Stimulated activated CD4-positive, alpha-beta T cell treated with anti-CD3 and anti-CD28 coated beads, TNF-alpha, amount 100 ng/mL, for 1 hour (primary cell): ENCODE data around the gene AGO1.
"Not testable (repeated sequence)": the region's sequence is repeated elsewhere in the genome, so short reads cannot be mapped to it uniquely, and the experiment has no call there.

Source experiments
- DNase-seq, 3 donors: peaks; one replicate each; pipeline ENCODE4 v3.0.0-alpha.2; 2020; ENCODE audit warnings: low read depth in 3 of 3, low spot score in 1 of 3

Gene AGO1

GRCh38 chr1:35914717-35915116 is 31.7 kb downstream of the AGO1 start:
- no peak for DNase-seq

- DNase-seq: no peak
These were observed 32.7 kb downstream of the AGO1 start for GRCh38 chr1:35915693-35916092.

GRCh38 chr1:35923791-35924221 is 40.8 kb downstream of the AGO1 start:
- no peak for DNase-seq

- no peak for DNase-seq
These were observed 41.8 kb downstream of the AGO1 start for GRCh38 chr1:35924838-35925237.

GRCh38 chr1:35925741-35926140 is 42.7 kb downstream of the AGO1 start:
- DNase-seq: no peak

- DNase-seq: no peak
These were observed 44.5 kb downstream of the AGO1 start for GRCh38 chr1:35927472-35927871.

- DNase-seq: peak in 1 of 3 donors; percentile 11
These were observed 47.0 kb downstream of the AGO1 start for GRCh38 chr1:35929730-35930592.

GRCh38 chr1:35930593-35931445 is 47.8 kb downstream of the AGO1 start, which contains the start of gene AGO3:
TSS of gene AGO3 (plus strand) at chr1:35931105. CDS start at chr1:35931427, 322 bp downstream.
- DNase-seq: peak; percentile 72 to 75 (median 73)

- DNase-seq: no peak
These were observed 48.6 kb downstream of the AGO1 start for GRCh38 chr1:35931446-35932157.

GRCh38 chr1:35932158-35932636 is 49.2 kb downstream of the AGO1 start:
- no peak for DNase-seq

- no peak for DNase-seq
These were observed 49.9 kb downstream of the AGO1 start for GRCh38 chr1:35932941-35933340.

GRCh38 chr1:35935442-35936388 is 52.7 kb downstream of the AGO1 start:
- no peak for DNase-seq

- no peak for DNase-seq
These were observed 53.8 kb downstream of the AGO1 start for GRCh38 chr1:35936838-35937237.

GRCh38 chr1:35939484-35939883 is 56.5 kb downstream of the AGO1 start:
- no peak for DNase-seq

- DNase-seq: no peak
These were observed 62.3 kb downstream of the AGO1 start for GRCh38 chr1:35945327-35945726.

GRCh38 chr1:35947547-35947946 is 64.5 kb downstream of the AGO1 start:
- no peak for DNase-seq

- no peak for DNase-seq
These were observed 75.5 kb downstream of the AGO1 start for GRCh38 chr1:35958558-35958957.

GRCh38 chr1:35959304-35959703 is 76.3 kb downstream of the AGO1 start:
- no peak for DNase-seq

GRCh38 chr1:35962952-35963351 is 79.9 kb downstream of the AGO1 start:
- DNase-seq: no peak

- not testable (repeated sequence) for DNase-seq
These were observed 81.3 kb downstream of the AGO1 start for GRCh38 chr1:35964277-35964676.
